NCI-H82 (cell line): ENCODE measurements around the gene CEBPA.
A peak's percentile ranks its signal among the peaks of the same experiment; 100 is the strongest.
"Not testable (repeated sequence)": the region's sequence is repeated elsewhere in the genome, so short reads cannot be mapped to it uniquely, and the experiment has no call there.

Source experiments
- DNase-seq: peaks from one replicate; lab custom pipeline; 2025; lab: John Stamatoyannopoulos, UW

CEBPA gene

GRCh38 chr19:33300009-33300893 lies 2.1 kb downstream of the CEBPA start:
- no peak for DNase-seq

GRCh38 chr19:33299051-33299688 lies 3.2 kb downstream of the CEBPA start:
- no peak for DNase-seq

GRCh38 chr19:33298146-33298911 lies 4.0 kb downstream of the CEBPA start:
- no peak for DNase-seq

GRCh38 chr19:33297401-33298145 lies 4.8 kb downstream of the CEBPA start:
- no peak for DNase-seq

GRCh38 chr19:33296488-33296971 lies 5.8 kb downstream of the CEBPA start:
- DNase-seq, result no peak

DNA sequence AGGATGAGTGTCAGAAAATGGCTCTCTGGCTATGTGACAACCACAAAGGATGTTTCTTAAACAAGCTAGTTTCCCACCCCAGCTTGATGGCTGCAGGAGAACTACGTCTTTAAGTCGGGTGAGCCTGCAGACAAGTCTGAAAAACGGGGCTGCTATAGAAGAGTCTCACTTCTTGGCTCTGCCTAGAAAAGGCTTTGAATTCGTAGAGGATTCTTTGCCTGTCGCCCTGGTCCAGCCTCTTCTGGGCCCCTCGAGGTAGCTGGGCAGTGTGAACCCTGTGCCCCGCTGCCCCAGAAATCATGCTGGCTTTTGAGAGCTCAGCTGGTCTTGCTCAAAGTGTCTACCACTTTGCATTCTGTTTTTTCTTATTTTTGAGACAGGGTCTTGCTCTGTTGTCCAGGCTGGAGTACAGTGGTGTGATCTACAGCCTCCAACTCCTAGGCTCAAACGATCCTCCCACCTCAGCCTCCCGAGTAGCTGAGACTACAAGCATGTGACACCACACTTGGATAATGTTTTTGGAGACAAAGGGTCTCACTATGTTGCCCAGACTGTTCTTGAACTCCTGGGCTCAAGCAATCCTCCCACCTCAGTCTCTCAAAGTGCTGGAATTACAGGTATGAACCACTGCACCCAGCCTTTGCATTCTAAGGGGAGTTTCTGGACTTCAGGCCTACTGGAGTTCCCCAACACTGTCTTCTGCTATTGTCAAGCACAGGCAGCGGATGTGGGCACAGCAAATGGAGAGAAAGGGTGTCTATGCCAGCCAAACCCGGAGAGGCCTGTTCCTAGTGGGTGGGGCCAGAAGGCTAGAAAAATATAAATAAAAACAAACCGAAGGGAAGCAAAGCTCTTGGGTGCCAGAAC lies 6.5 kb downstream of the CEBPA start:
- no peak for DNase-seq

DNA sequence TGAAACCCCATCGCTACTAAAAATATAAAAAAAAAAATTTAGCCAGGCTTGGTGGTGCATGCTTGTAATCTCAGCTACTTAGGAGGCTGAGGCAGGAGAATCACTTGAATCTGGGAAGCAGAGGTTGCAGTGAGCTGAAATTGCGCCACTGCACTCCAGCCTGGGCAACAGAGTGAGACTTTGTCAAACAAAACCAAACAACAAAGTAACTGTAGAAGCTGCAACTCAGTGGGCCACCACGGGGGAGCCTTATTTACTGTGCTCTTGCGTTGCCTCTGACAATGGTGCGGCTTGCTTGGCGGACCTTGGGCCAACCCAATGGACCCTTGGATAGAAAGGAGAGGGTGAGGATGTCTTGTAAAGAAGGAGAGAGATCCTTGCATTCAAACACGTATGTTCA lies 7.3 kb downstream of the CEBPA start:
- DNase-seq, result not testable (repeated sequence)

DNA sequence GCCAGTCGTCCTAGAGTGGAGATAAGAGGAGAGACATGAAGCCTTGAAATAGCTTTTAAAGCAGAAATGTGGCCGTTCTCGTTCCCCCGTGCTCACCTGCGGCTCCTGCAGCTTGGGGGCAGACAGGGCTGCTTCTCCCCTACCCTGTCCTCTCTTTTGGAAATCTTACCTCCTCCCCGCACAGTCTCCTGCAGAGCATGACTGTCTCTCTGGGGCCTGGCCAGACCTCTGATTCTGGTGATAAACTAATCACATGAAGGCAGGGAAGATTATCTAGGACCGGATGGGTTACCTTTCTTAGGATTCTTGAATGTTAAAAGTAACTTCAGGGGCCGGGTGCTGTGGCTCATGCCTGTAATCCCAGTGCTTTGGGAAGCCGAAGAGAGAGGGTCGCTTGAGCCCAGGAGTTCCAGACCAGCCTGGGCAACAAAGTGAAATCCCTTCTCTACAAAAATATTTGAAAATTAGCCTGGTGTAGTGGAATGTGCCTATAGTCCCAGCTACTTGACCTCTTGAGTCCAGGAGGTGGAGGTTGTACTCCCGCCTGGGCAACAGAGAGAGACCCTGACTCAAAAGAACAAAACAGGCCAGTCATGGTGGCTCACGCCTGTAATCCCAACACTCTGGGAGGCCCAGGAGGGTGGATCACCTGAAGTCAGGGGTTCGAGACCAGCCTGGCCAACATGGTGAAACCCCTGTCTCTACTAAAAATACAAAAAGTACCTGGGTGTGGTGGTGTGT lies 8.1 kb downstream of the CEBPA start:
- DNase-seq, result no peak

- DNase-seq, result peak; percentile 24
These were observed 8.9 kb downstream of the CEBPA start for GRCh38 chr19:33293255-33294057.

GRCh38 chr19:33292595-33293254 lies 9.6 kb downstream of the CEBPA start:
- DNase-seq, result no peak

DNA sequence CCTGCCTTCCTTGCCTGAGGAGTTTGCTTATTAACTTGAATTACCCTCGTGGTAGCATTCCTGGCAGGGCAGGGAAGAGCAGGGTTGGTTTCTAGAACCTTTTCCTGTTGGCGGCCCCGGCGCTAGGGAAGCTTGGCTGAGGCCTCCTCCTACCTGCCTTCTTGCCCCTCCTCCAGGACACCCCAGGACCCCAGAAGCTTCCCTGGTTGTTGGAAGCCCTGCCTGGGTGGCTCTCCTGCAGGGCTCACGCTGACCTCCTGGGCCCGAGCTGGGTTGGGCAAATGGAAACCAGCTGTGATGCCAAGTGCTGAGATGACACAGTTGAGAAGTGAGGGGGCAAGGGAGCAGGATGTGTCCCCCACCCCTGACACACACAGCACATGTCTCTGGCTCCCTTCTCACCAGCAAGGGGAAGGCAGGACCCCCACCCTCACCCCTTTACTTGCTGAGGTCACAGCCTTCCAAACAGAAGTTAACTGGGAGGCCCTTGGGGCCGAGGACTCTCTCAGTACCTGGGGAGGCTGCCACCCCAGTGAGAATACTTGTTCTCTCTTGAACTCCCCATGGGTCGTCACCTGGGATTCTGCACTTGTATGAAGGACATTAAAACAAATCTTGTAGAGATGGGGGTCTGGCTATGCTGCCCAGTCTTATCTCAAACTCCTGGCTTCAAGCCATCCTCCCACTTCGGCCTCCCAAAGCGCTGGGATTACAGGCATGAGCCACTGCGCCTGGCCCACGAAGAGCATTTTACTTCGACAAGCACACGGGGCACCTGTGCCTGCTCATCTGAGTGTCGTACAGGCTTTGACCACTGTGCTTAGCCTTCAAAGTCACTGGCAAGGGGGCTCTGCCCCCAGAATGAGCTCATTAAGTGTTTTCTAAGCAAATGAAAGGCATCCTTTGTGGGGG lies 10.5 kb downstream of the CEBPA start:
- DNase-seq, result no peak

- DNase-seq, result no peak
These were observed 11.2 kb downstream of the CEBPA start for GRCh38 chr19:33290956-33291622.

- DNase-seq, result no peak
These were observed 12.1 kb downstream of the CEBPA start for GRCh38 chr19:33290082-33290815.

DNA sequence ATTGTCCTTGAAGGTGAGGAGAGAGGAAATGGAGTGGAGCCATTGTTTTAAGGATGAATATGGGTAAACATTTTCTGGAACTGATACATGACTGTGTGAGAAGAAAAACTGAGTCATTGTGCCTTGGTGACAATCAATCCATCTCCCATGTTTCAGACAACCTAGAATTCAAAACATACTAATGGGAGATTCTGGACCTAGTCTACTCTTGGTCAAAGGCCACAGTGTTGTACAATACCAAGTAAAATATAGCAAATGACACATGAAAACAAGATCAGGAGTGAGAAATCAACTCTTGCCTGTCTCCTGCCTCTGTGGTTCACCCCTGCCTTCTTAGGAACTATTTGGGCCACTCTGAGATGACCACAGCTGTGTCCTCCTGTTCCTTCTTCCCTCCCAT lies 13.1 kb downstream of the CEBPA start:
- DNase-seq, result no peak

GRCh38 chr19:33288666-33289065 lies 13.7 kb downstream of the CEBPA start:
- no peak for DNase-seq

GRCh38 chr19:33287927-33288326 lies 14.4 kb downstream of the CEBPA start:
- no peak for DNase-seq
